NCI-H2227 treated with DMSO at 0.1 percent for 48 hours (cell line): Measurements from ENCODE around the gene MYO5C.
A peak's percentile ranks its signal among the peaks of the same experiment; 100 is the strongest.
"Not testable (repeated sequence)": the region's sequence is repeated elsewhere in the genome, so short reads cannot be mapped to it uniquely, and the experiment has no call there.

Experiments used
- DNase-seq: peaks from one replicate; lab custom pipeline; 2025; lab: John Stamatoyannopoulos, UW

MYO5C gene

GRCh38 chr15:52172869-52173268 lies 122.7 kb downstream of the MYO5C start:
- no peak for DNase-seq

DNA sequence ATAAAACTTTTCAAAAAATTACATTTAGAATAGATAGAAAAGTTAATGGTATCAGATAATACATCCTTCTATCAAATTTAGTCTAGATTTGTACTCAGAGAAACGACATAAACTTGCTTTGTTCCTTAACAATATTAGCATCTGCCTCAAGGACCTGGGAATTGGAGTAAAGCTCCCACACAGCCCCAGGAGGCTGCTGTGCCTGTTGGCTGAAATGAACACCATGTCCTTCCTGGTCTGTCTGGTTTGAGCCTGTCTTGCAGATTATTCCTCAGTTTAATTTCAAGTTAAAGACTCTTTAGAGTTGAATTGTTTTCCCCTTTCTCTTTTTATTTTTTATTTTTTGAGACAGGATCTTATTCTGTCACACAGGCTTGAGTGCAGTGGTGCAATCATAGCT lies 123.8 kb downstream of the MYO5C start:
- DNase-seq: no peak

DNA sequence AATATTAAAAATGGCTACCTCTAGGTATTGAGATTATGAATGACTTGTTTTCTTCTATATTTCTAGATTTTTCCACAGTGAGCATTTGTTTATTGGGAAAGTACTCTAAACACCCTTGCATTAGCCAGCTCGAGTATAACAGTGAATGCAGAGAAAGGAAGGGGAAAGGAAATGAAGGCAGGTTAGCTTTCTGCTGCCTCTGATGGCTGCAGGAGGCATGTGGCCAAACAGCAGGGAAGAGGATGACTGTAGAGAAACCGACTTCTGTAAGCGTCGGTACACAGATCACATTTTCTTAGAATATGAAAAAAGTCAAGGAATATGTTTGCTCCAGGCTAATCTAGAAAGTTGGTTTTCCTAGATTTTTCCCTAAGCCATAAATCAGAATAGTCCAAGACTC lies 124.2 kb downstream of the MYO5C start:
- DNase-seq: peak; percentile 4

DNA sequence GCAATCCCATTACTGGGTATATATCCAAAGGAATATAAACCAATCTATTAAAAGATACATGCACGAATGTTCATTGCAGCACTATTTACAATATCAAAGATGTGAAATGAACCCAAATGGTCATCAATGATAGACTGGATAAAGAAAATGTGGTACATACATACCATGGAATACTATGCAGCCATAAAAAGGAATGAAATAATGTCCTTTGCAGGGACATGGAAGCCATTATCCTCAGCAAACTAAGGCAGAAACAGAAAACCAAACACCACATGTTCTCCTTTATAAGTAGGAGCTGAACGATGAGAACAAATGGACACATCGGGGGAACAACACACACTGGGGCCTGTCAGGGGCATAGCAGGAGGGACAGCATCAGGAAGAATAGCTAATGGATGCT lies 125.4 kb downstream of the MYO5C start:
- DNase-seq: not testable (repeated sequence)

- not testable (repeated sequence) for DNase-seq
Observed at GRCh38 chr15:52165494-52166131, 130.0 kb downstream of the MYO5C start.

DNA sequence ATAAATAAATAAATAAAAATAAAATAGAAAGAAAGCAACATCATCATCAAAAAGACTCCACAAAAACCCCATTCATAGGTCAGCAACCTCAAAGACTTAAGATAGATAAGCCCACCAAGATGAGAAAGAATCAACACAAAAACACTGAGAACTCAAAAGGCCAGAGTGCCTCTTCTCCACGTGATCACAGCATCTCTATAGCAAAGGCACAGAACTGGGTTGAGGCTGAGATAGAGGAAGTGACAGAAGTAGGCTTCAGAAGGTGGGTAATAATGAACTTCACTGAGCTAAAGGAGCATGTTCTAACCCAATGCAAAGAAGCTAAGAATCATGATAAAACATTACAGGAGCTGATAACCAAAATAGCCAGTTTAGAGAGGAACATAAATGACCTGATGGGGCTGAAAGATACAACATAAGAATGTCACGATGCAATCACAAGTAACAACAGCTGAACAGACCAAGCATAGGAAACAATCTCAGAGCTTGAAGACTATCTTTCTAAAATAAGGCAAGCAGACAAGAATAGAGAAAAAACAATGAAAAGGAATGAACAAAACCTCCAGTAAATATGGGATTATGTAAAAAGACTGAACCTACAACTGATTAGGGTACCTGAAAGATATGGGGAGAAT lies 130.9 kb downstream of the MYO5C start:
- DNase-seq: no peak

DNA sequence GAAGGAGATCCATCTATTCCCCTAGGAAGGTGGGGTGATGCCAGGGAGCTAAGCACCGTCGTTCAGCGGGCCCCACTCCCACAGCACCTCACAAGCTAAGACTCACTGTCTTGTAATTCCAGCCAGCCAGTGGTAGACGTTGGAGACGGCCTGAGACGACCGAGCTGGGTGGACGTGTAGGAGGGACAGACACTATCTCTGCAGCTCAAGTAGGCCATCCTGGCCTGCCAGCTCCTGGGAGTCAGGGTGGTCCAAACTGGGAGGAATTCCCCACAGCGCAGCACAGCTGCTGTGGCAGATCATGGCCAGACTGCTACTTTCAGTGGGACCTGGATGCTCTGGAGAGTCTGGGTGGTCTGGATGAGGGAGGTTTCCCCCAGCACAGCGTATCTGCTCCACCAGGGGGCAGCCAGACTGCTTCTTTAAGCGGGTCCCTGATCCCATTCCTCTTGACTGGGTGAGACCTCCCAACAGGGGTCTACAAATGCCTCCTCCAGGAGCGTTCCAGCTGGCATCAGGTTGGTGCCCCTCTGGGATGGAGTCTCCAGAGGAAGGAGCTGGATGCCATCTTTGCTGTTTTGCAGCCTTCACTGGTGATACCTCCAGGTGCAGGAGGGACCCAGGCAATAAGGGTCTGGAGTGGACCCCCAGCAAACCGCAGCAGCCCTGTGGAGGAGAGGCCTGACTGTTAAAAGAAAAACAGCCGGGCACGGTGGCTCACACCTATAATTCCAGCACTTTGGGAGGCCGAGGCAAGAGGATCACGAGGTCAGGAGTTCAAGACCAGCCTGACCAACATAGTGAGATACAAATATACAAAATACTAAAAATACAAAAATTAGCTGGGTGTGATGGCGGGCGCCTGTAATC lies 132.0 kb downstream of the MYO5C start:
- DNase-seq: no peak

GRCh38 chr15:52162876-52163275 lies 132.7 kb downstream of the MYO5C start:
- DNase-seq: no peak

DNA sequence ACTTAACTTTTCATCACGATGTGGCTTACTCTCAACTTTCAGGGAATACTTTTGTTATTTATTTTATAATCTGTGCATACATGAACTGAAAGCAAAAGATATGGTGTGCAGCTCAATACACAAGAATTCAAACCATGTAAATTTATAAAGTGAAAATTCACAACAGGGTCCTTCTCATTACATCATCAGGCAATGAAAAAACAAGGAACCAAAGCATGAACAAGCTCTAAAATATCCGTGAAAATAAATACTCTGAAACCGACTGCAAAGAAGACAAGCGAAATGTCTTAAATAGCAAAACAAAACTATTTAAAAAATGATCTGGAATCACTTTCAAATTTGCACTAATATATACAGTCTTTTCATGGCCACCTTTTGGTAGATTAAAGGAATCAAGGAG lies 133.3 kb downstream of the MYO5C start:
- DNase-seq: no peak

DNA sequence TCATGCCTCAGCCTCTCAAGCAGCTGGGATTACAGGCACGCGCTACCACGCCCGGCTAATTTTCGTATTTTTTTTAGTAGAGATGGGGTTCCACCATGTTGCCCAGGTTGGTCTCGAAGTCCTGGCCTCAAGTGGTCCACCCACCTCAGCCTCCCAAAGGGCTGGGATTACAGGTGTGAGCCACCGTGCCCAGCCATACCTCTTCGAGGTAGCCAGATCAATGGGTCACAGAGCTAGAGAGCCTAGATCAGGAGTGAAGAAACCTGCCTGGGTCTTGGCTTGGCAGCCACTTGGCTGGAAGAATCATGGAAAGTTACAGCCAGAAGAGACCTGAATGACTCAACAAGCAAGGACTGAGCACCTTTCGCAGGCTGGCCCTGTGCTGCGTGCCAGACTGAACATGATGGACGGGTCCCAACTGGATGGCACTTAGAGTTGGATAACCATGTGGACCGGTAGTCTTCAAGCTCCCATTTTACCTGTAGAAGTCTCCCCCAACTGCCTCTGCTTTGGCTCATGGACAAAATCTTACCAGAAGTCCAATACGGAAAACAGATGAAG lies 134.1 kb downstream of the MYO5C start:
- no peak for DNase-seq

DNA sequence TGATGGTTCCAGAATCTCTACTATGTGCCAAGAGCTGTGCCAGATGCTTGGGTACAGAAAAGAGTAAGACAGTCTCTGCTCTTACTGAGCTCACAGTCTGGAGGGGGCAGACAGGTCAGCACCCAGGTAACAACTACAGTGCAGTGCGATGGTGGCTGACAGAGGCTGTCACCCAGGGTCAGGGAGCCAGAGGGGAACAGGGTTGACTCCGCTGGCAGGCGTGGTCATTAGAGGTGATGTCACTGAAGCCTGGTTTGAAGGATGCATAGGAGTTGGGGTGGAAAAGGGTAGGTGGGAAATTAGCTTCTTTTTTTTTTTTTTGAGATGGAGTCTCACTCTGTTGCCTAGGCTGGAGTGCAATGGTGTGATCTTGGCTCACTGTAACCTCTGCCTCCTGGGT lies 136.0 kb downstream of the MYO5C start:
- DNase-seq: no peak

DNA sequence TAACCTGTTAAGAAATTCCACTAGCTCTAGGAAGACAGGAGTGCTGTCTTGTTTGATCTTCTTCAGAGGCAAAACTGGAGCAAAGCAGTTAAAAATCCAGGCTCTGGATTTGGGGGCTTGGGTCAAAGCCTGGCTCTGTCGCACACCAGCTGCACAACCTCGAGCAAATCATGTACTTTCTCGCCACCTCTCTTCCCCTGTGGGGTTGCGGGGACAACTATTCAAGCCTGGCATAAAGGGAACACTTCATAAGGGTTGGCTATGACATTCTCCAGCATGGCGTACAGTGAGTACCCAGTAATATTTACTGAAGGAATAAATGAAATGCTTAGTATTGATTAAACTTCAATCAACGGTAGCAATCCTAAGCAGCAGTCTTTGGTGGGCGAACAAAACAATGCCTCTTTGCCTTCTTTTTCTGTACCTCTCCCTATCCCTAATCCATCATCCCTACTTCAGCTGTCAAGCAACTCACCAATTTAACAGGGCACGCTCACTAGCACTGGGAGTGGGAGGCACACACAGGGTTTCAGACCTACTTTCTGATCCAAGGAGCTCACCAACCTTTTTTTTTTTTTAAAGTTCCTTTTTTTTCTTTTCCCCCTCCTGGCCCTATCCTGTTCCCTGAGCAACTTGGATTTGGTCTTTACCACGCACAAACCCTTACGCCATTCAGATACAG lies 137.4 kb downstream of the MYO5C start:
- DNase-seq: no peak

GRCh38 chr15:52155878-52156277 lies 139.7 kb downstream of the MYO5C start:
- DNase-seq: no peak

DNA sequence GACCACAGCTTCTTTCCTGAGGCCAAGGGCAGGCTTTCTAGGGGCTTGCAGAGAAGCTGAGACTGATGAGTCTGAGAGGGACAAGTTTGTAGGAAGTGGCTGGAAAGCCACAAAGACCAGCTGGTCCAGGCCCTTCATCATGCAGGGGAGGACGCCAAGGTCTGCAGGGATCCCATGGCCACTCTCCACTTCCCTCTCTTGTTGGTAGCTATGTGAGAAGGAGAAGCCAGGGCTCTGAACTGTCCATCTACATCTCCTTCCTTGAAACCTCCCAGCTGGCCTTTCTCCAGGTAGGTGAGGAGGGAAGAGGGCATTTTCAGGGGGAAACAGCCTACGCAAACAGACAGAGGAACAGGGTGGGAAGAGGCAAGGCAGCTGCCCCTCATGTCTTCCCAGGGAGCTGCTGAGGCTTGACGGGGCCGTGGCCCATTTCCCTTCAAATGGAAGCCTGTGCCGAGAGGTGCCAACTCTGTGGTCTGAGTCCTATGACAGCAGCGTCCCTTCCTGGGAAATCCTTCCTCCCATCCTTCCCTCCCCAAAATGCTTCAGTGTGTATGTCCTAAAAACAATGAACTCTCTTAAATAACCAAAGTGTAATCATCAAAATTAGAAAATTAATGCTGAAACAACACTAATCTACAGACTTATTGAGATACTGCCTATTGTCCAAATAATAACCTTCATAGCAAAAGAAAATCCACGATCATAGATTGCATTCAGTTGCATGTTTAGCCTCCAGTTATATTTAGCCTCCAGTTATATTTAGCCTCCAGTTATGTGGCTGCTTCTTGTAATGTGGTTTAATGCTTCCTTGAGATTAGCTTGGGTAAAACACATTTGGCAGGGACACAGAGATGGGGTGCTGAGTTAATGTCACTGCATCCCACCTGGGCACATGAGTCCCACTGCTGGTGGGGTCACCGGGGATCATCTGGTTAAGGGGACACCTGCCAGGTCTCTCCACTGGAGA lies 140.4 kb downstream of the MYO5C start:
- DNase-seq: no peak

GRCh38 chr15:52153900-52154895 lies 141.4 kb downstream of the MYO5C start:
- DNase-seq: no peak

DNA sequence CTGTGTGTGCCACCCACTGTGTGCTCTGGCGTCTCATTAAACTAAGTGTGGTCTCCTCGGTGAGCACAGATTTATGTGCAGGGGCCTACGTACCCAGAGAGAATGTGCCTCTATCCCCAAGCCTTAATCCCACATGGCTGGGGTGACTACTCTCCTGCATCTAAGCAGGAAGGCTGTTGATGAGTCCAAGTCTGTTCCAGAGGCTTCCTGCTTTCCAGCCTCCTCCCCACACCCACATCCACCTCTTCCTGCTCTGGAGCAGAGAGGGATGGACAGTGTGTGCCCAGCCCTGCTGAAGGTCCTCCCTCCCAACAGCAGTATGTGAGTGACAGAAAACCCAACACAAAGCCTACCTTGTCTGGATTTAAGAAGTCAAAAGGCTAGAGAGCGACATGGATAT lies 144.3 kb downstream of the MYO5C start:
- DNase-seq: no peak

GRCh38 chr15:52150871-52151270 lies 144.7 kb downstream of the MYO5C start:
- no peak for DNase-seq

- no peak for DNase-seq
Observed at GRCh38 chr15:52150043-52150825, 145.4 kb downstream of the MYO5C start.

DNA sequence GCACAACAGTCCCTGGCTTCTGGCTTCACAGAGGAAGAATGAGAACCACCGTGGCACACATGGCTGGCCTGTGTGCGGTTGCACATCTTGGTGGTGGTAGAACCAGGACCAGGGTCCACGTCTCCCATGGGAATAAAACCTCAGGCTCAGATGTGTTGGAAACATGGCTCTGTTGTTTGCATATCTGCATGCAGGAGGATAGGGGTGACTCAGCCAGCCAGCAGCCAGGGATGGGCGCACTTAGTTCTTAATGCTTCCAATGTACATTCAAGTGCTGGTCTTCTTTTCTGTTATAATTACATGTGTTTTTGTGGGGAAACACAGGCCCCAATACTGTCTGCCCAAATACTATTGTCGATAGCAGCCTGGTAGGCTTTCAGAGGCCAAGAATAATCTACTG lies 147.2 kb downstream of the MYO5C start:
- DNase-seq: no peak
